Kidney (tissue), 14 donors: ENCODE data around the gene CDCA7L. TPM values are rescaled to one million over a fixed set of nuclear protein-coding genes. Genes with fewer than 3 reads are reported as not detected.

ENCODE experiments used
- DNase-seq, 5 donors: peaks; one replicate each; pipeline ENCODE4 v3.0.0-alpha.2; 2013 to 2020
- FAIRE-seq: peaks from 2 replicates; lab custom pipeline; 2012; peaks lifted over from hg19 to GRCh38; lab: Jason Lieb, UNC
- H3K27ac ChIP-seq, 2 donors: one replicate each; pipeline ENCODE4 v1.7.0; 2013; ENCODE audit warnings: low read depth in 2 of 2, low read length in 2 of 2, inconsistent platforms in 1 of 2
- H3K27me3 ChIP-seq: one replicate; pipeline ENCODE4 v1.7.1; 2013; ENCODE audit warnings: low read length, inconsistent platforms; ENCODE audit not compliant: control insufficient read depth, insufficient read depth
- H3K36me3 ChIP-seq, 3 donors: one replicate each; pipeline versions ENCODE4 v1.7.0 to v1.7.1; 2013; ENCODE audit warnings: low read length in 3 of 3, control low read depth in 1 of 3, inconsistent platforms in 1 of 3; ENCODE audit not compliant: insufficient read depth in 3 of 3, control insufficient read depth in 2 of 3
- H3K4me1 ChIP-seq, 3 donors: one replicate each; pipeline versions ENCODE4 v1.7.0 to v1.7.1; 2013; ENCODE audit warnings: low read length in 3 of 3, inconsistent platforms in 1 of 3, low read depth in 1 of 3; ENCODE audit not compliant: control insufficient read depth in 2 of 3, insufficient read depth in 2 of 3
- H3K4me3 ChIP-seq, 3 donors: one replicate each; pipeline versions ENCODE4 v1.7.0 to v1.8.1; 2013; ENCODE audit warnings: low read length in 3 of 3, control low read depth in 1 of 3, inconsistent platforms in 1 of 3
- H3K9ac ChIP-seq, 3 donors: one replicate each; pipeline versions ENCODE4 v1.7.0 to v1.7.1; 2013; ENCODE audit warnings: low read length in 3 of 3, control low read depth in 1 of 3, inconsistent platforms in 1 of 3
- H3K9me3 ChIP-seq, 3 donors: one replicate each; pipeline versions ENCODE4 v1.7.0 to v1.7.1; 2013; ENCODE audit warnings: low read length in 3 of 3, control low read depth in 1 of 3, inconsistent platforms in 1 of 3; ENCODE audit not compliant: control insufficient read depth in 2 of 3, insufficient read depth in 1 of 3
- CTCF ChIP-seq: IDR thresholded peaks from 3 replicates; pipeline ENCODE4 v1.5.1; 2012; ENCODE audit warnings: mild to moderate bottlenecking, moderate library complexity, borderline replicate concordance; ENCODE audit not compliant: insufficient read depth; ENCODE audit errors: extremely low read depth
- intact Hi-C: fragments of 100-400 bp; cut with DNase I; formaldehyde crosslinking; loops from one replicate; pipeline ENCODE4 v1.11.1; 2022
- polyA plus RNA-seq: library from polyadenylated mRNA; stranded (reverse); fragments of 350-450 nt; fragmentation: Illumina TruSeq; extraction: RNeasy Lipid Tissue Mini Kit (QIAGEN cat#74804); gene quantifications from one replicate; pipeline ENCODE4 v1.2.3, GENCODE V29; 2014; ENCODE audit warnings: low read depth, low replicate concordance; ENCODE audit not compliant: insufficient read depth
- total RNA-seq: library from RNA; stranded (reverse); fragmentation: NEBNext Ultra II Directional; extraction: Animal tissue kit (Norgen Biotek cat#: 25700); gene quantifications from one replicate; pipeline ENCODE4 v1.2.1, GENCODE V29; 2021
- donor health status: control.
- donor health status: control.
- donor health status: control.
- donor health status: control.
- donor health status: control.
- donor health status: DM: yes; HTN: yes; CAD: no.
- donor health status: Normal renal cell carcinoma (clear cell type).

CDCA7L gene
- total and polyA plus RNA-seq, 2 donors from 2014 or later, result 2.3 to 10.1 TPM

- DNase-seq, result peak; percentile 62 to 84 (median 77)
- TF ChIP-seq CTCF, result no peak
- Histone ChIP-seq H3K4me1 (peaks cover 0 to 2% (median 0%) of the 10 kb centered on the region in 3 donors), H3K4me3 (peak overlapping the region; percentile 52 to 76 (median 71)), H3K9me3 (no peaks in the 10 kb centered on the region), H3K36me3 (no peaks in the 10 kb centered on the region), H3K27me3 (no peaks in the 10 kb centered on the region), H3K27ac (no peak overlapping the region), H3K9ac (peak overlapping the region in 2 of 3 donors; percentile 41 to 61)
- intact Hi-C loops, result no loop called here
- FAIRE-seq, result no peak
These were observed 864 bp downstream of the CDCA7L start for GRCh38 chr7:21944616-21945453.

DNA sequence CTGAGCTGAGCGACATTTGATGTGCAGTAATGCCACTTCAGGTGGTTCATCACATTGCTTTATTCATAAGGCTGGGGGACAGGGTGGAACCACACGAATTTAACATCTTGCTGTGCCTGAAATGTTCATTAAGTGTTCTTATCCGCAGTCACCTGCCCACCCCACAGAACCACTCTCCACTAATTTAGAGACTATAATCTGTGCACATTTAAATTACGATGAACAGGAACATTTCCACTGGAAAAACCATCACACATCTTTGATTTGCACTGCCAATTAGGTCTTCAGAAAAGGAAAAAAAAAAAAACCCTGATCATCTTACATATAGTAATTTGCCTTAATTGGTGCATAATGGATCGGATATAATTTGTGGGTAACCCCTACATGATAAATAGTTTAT lies 2.3 kb downstream of the CDCA7L start:
- H3K27ac ChIP-seq, result no peak overlapping the region
- no peak overlapping the region for H3K4me3 ChIP-seq
- intact Hi-C loops, result no loop called here
- peaks cover 0 to 3% (median 2%) of the 10 kb centered on the region in 3 donors for H3K4me1 ChIP-seq
- H3K9ac ChIP-seq, result no peak overlapping the region
- H3K36me3 ChIP-seq, result no peaks in the 10 kb centered on the region
- no peaks in the 10 kb centered on the region for H3K27me3 ChIP-seq
- no peak for TF ChIP-seq CTCF
- DNase-seq, result no peak
- no peak for FAIRE-seq
- no peaks in the 10 kb centered on the region for H3K9me3 ChIP-seq

DNA sequence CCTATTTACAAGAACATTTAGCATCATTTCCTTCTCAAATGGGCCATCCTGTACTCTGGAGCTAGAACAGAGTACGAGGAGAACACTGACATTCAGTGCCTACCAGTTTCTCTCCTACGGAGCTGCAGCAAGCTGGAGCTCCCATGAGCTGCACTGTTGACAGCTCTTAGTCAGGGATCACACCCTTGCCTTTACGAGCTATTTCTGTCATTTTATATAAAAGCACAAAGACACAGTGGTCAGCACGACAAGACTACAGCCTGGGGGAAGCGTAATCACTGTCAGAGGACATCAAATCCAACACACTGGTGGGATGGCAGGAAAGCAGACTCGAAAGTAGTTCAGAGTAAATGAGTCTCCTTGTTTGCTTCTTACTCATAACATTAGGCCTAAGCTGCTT lies 2.7 kb downstream of the CDCA7L start:
- no peak overlapping the region for H3K4me3 ChIP-seq
- H3K36me3 ChIP-seq, result no peaks in the 10 kb centered on the region
- no peak overlapping the region for H3K9ac ChIP-seq
- no peak overlapping the region for H3K27ac ChIP-seq
- H3K27me3 ChIP-seq, result no peaks in the 10 kb centered on the region
- DNase-seq (no peak), FAIRE-seq (no peak)
- TF ChIP-seq CTCF, result no peak
- intact Hi-C loops, result no loop called here
- no peaks in the 10 kb centered on the region for H3K9me3 ChIP-seq
- H3K4me1 ChIP-seq, result peaks cover 0 to 3% (median 2%) of the 10 kb centered on the region in 3 donors
